Heart right ventricle (tissue), 16 donors: ENCODE results near the gene ZNF652. TPM values are rescaled to one million over a fixed set of nuclear protein-coding genes. Genes with fewer than 3 reads are reported as not detected.
A peak's percentile ranks its signal among the peaks of the same experiment; 100 is the strongest.

Source experiments
- ATAC-seq, 8 donors: fragments of 200-7000 bp; cut with Tn5 transposase; one replicate each; pipeline ENCODE4 v1.9.1; 2020; ENCODE audit warnings: mild to moderate bottlenecking in 8 of 8, moderate library complexity in 8 of 8, moderate number of reproducible peaks in 1 of 8
- DNase-seq, 2 donors: peaks; one replicate each; pipeline ENCODE4 v3.0.0-alpha.2; 2020
- H3K27ac ChIP-seq, 10 donors: fragments of 200-600 bp; sonication (generic) in 2 of 10; one replicate each; pipeline versions ENCODE4 v1.5.0 to v1.8.0; 2020 to 2022; ENCODE audit warnings: mild to moderate bottlenecking in 3 of 10
- H3K27me3 ChIP-seq, 7 donors: fragments of 200-600 bp; one replicate each; pipeline ENCODE4 v1.8.0; 2021 to 2022; ENCODE audit warnings: mild to moderate bottlenecking in 2 of 7
- H3K36me3 ChIP-seq, 9 donors: fragments of 200-600 bp; sonication (generic) in 1 of 9; one replicate each; pipeline versions ENCODE4 v1.5.0 to v1.8.0; 2020 to 2022; ENCODE audit warnings: mild to moderate bottlenecking in 2 of 9
- H3K4me1 ChIP-seq, 9 donors: fragments of 200-600 bp; sonication (generic) in 1 of 9; one replicate each; pipeline versions ENCODE4 v1.5.0 to v1.8.0; 2020 to 2022; ENCODE audit warnings: mild to moderate bottlenecking in 4 of 9
- H3K4me3 ChIP-seq, 10 donors: fragments of 200-600 bp; sonication (generic) in 2 of 10; one replicate each; pipeline versions ENCODE4 v1.5.0 to v1.8.0; 2020 to 2022; ENCODE audit warnings: mild to moderate bottlenecking in 7 of 10, moderate library complexity in 2 of 10
- H3K9me3 ChIP-seq, 11 donors: fragments of 200-600 bp in 10 of 11; sonication (generic) in 2 of 11; one replicate each; pipeline versions ENCODE4 v1.5.0 to v1.8.0; 2013 to 2022; ENCODE audit warnings: mild to moderate bottlenecking in 2 of 11, control low read depth in 1 of 11, moderate library complexity in 1 of 11
- WGBS, 2 donors: extraction: QIAGEN DNeasy Blood & Tissue Kit; methylation state at CpG; one replicate each; pipeline ENCODE4 v1.1.7; 2013; ENCODE audit warnings: inconsistent platforms in 1 of 2; 5-methylcytosine and 5-hydroxymethylcytosine counted together
- intact Hi-C, 10 donors: fragments of 100-400 bp; cut with DNase I; formaldehyde crosslinking; loops; one replicate each; pipeline versions ENCODE4 v1.11.1 to v1.14.2; 2022
- polyA plus RNA-seq, 2 donors: library from polyadenylated mRNA; stranded (reverse); fragments of 200-250 nt; gene quantifications; one replicate each; pipeline ENCODE4 v1.2.3, GENCODE V29; 2013
- total RNA-seq, 10 donors: library from RNA; stranded (reverse); fragmentation: NEBNext Ultra II Directional in 3 of 10; extraction: Animal tissue kit (Norgen Biotek cat#: 25700) in 3 of 10; gene quantifications; one replicate each; pipeline versions ENCODE4 v1.2.1 to v1.2.4, GENCODE V29; 2021 to 2023
- TF ChIP-seq, protein P1 (sequence below), 9 donors: fragments of 200-600 bp; sonication (generic) in 2 of 9; IDR thresholded peaks; one replicate each; pipeline versions ENCODE4 v1.5.0 to v1.8.0; 2021 to 2022; ENCODE audit warnings: antibody characterized with exemption in 9 of 9, mild to moderate bottlenecking in 5 of 9, moderate library complexity in 1 of 9
- donor health status: Arrhythmogenic right ventricular cardiomyopathy.
- donor health status: ischemic (EF 13 %, LVEDD 7.1; RV severe dilation, severe dysfunction).
- donor health status: healthy with polysubstance abuse.
- donor health status: DM: no; HTN: yes; CAD: no.
- donor health status: DM: no; HTN: no; CAD: no.
- donor health status: ischemic (EF 25% LVEDD 6.9; RV normal size, moderate dysfunction).
- donor health status: ischemic (EF 25% LVEDD 5.7; RV mildly dilated, moderate dysfunction).
- donor health status: healthy.
- donor health status: DM: yes; HTN: yes; CAD: no.
- donor health status: Ischemic cardiomyopathy.
- donor health status: ischemic (EF 35%, LVEDD 5.7; RV mildly dilated, moderate dysfunction).
- donor health status: nonischemic (EF 11% LVEDD 7.7; RV severe dilation, severe dysfunction).
- donor health status: DM: yes; HTN: yes; CAD: no.
- donor health status: PGD.
- donor health status: ischemic (EF 29% LVEDD 5.4; RV normal size, mild dysfunction).
- donor health status: nonischemic (EF 23%, LVEDD 6.1; RV moderate dilation, normal function).

The ZNF652 gene
- total and polyA plus RNA-seq, 12 donors: 5.2 to 35.6 (median 19.6) TPM

DNA sequence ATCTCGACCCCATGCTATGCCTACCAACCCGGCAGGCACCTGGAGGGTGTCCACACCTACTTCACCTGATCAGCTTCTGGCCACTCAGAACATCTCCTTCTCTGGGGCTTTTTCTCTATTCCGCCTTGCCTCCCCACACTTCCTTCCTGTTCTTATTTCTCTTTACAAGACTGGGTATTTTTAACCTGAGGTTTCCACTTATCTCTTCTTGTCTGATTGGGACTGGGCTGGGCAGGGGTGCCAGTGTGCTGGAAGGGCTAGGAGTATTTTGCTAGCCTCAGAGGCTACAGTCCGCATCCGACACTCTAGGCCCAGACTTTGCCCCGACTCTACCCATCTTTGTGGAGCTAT, 26.2 kb upstream of the ZNF652 start:
- peak overlapping the region in 1 of 10 donors; percentile 90 for H3K27ac ChIP-seq
- H3K4me1 ChIP-seq: peaks cover 0 to 57% (median 7%) of the 10 kb centered on the region in 9 donors
- DNase-seq (no peak), ATAC-seq (peak in 1 of 8 donors; percentile 23)
- TF ChIP-seq, protein P1, sequence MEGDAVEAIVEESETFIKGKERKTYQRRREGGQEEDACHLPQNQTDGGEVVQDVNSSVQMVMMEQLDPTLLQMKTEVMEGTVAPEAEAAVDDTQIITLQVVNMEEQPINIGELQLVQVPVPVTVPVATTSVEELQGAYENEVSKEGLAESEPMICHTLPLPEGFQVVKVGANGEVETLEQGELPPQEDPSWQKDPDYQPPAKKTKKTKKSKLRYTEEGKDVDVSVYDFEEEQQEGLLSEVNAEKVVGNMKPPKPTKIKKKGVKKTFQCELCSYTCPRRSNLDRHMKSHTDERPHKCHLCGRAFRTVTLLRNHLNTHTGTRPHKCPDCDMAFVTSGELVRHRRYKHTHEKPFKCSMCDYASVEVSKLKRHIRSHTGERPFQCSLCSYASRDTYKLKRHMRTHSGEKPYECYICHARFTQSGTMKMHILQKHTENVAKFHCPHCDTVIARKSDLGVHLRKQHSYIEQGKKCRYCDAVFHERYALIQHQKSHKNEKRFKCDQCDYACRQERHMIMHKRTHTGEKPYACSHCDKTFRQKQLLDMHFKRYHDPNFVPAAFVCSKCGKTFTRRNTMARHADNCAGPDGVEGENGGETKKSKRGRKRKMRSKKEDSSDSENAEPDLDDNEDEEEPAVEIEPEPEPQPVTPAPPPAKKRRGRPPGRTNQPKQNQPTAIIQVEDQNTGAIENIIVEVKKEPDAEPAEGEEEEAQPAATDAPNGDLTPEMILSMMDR (IDR thresholded peaks at IDR 0.05): no peak
- WGBS, 2 donors: 85% methylated on average over 6 of the region's 6 CpGs
- H3K36me3 ChIP-seq: no peaks in the 10 kb centered on the region
- H3K27me3 ChIP-seq: no peaks in the 10 kb centered on the region
- H3K9me3 ChIP-seq: no peaks in the 10 kb centered on the region
- no peak overlapping the region for H3K4me3 ChIP-seq
- intact Hi-C loops: loop anchor here in 1 of 10 donors (5.0 kb wide), 1 partner anchor 1166 kb away; no protein-coding TSS in a partner anchor

DNA sequence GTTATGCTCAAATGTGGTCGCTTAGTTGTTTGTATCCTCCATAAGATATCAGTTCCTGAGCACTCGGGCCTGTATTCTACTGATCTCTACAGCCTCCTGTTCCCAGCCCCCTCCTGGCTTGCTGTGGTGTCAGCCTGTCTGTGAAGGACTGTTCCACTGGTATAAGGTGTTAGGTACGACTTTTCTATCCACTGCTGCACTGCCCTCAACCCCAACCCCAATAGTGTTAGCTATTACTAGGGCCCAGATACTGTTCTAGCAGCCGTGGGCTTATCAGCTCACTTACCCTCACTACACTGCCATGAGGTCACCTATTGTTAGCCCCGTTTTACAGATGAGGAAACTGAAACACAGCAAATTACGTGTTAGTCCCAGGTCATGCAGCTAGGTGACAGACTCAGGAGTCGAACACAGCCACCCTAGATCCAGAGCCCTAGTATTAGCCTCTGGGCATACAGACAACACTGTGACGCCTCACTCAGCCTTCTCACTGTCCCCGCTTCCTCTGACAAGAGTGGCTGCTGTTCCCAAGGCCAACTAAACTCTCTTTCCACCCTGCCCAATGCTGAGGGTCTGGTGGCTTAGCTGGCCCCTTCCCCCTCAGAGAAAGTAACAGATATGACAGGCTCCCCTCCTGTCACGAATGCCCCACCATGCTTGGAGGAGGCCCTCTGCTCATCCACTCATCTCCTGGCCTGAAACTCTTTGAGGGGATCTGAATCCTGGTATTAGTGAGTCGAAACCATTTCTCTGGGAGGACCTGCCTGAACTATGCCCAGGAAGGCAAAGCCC, 25.6 kb upstream of the ZNF652 start:
- intact Hi-C loops: loop anchor here in 1 of 10 donors (5.0 kb wide), 1 partner anchor 1165 kb away; no protein-coding TSS in a partner anchor
- H3K9me3 ChIP-seq: no peaks in the 10 kb centered on the region
- WGBS, 2 donors: 83 to 86% methylated on average over 11 of the region's 11 CpGs
- H3K27me3 ChIP-seq: no peaks in the 10 kb centered on the region
- no peak for ATAC-seq
- H3K27ac ChIP-seq: peak overlapping the region in 1 of 10 donors; percentile 90
- no peaks in the 10 kb centered on the region for H3K36me3 ChIP-seq
- no peak overlapping the region for H3K4me3 ChIP-seq
- DNase-seq: no peak
- TF ChIP-seq, protein P1 (IDR thresholded peaks at IDR 0.05): no peak
- peaks cover 0 to 53% (median 7%) of the 10 kb centered on the region in 9 donors for H3K4me1 ChIP-seq

DNA sequence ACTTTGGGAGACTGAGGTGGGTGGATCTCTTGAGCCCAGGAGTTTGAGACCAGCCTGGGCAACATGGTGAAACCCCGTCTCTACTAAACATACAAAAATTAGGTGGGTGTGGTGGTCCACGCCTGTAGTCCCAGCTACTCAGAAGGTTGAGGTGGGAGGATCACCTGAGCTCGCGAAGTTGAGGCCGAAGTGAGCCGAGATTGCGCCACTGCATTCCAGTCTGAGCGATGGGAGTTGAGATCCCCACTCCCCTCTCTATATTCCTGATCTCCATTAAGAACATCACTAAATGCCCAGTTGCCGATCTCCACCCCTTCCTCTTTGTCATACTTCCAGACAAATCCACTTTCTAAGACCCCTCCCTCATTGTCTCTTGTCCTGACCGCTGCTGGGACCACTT, 24.3 kb upstream of the ZNF652 start:
- intact Hi-C loops: loop anchor here in 1 of 10 donors (5.0 kb wide), 1 partner anchor 1164 kb away; no protein-coding TSS in a partner anchor
- Histone ChIP-seq H3K4me3 (no peak overlapping the region), H3K4me1 (peaks cover 0 to 43% (median 7%) of the 10 kb centered on the region in 9 donors), H3K36me3 (no peaks in the 10 kb centered on the region), H3K9me3 (no peaks in the 10 kb centered on the region), H3K27ac (no peak overlapping the region), H3K27me3 (no peaks in the 10 kb centered on the region)
- ATAC-seq: no peak
- TF ChIP-seq, protein P1 (IDR thresholded peaks at IDR 0.05): no peak
- 90 to 94% methylated on average over 10 of the region's 10 CpGs for WGBS, 2 donors
- no peak for DNase-seq

DNA sequence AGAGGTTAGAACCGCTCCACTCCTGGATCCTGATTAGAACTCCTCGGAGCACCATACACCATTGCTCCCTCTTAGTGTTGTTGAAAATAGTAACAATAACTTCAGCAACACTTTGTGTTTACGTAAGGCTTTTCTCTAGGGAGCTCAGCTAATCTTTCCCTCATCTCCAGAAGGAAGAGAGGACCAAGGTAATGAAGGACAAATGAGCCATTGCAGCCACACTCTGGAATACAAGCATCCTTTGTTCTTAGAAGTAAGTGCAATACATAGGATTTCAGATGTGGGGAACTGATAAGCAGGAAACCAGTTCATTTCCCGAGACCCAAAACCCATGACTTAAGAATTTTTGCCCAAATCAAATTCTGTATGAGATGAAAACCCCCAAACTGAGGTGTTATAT, 22.9 kb upstream of the ZNF652 start:
- H3K27me3 ChIP-seq: no peaks in the 10 kb centered on the region
- no peaks in the 10 kb centered on the region for H3K36me3 ChIP-seq
- TF ChIP-seq, protein P1 (IDR thresholded peaks at IDR 0.05): no peak
- 83 to 85% methylated on average over 4 of the region's 4 CpGs for WGBS, 2 donors
- ATAC-seq: no peak
- no peak overlapping the region for H3K4me3 ChIP-seq
- intact Hi-C loops: loop anchor here in 1 of 10 donors (5.0 kb wide), 1 partner anchor 1163 kb away; no protein-coding TSS in a partner anchor
- no peak for DNase-seq
- H3K27ac ChIP-seq: no peak overlapping the region
- no peaks in the 10 kb centered on the region for H3K9me3 ChIP-seq
- H3K4me1 ChIP-seq: peaks cover 0 to 29% (median 0%) of the 10 kb centered on the region in 9 donors
